Kidney (tissue), 14 donors: Measurements from ENCODE around the gene TNS3. TPM values are rescaled to one million over a fixed set of nuclear protein-coding genes. Genes with fewer than 3 reads are reported as not detected.
A peak's percentile ranks its signal among the peaks of the same experiment; 100 is the strongest.

Source experiments
- DNase-seq, 5 donors: peaks; one replicate each; pipeline ENCODE4 v3.0.0-alpha.2; 2013 to 2020
- FAIRE-seq: peaks from 2 replicates; lab custom pipeline; 2012; peaks lifted over from hg19 to GRCh38; lab: Jason Lieb, UNC
- H3K27ac ChIP-seq, 2 donors: one replicate each; pipeline ENCODE4 v1.7.0; 2013; ENCODE audit warnings: low read depth in 2 of 2, low read length in 2 of 2, inconsistent platforms in 1 of 2
- H3K27me3 ChIP-seq: one replicate; pipeline ENCODE4 v1.7.1; 2013; ENCODE audit warnings: low read length, inconsistent platforms; ENCODE audit not compliant: control insufficient read depth, insufficient read depth
- H3K36me3 ChIP-seq, 3 donors: one replicate each; pipeline versions ENCODE4 v1.7.0 to v1.7.1; 2013; ENCODE audit warnings: low read length in 3 of 3, control low read depth in 1 of 3, inconsistent platforms in 1 of 3; ENCODE audit not compliant: insufficient read depth in 3 of 3, control insufficient read depth in 2 of 3
- H3K4me1 ChIP-seq, 3 donors: one replicate each; pipeline versions ENCODE4 v1.7.0 to v1.7.1; 2013; ENCODE audit warnings: low read length in 3 of 3, inconsistent platforms in 1 of 3, low read depth in 1 of 3; ENCODE audit not compliant: control insufficient read depth in 2 of 3, insufficient read depth in 2 of 3
- H3K4me3 ChIP-seq, 3 donors: one replicate each; pipeline versions ENCODE4 v1.7.0 to v1.8.1; 2013; ENCODE audit warnings: low read length in 3 of 3, control low read depth in 1 of 3, inconsistent platforms in 1 of 3
- H3K9ac ChIP-seq, 3 donors: one replicate each; pipeline versions ENCODE4 v1.7.0 to v1.7.1; 2013; ENCODE audit warnings: low read length in 3 of 3, control low read depth in 1 of 3, inconsistent platforms in 1 of 3
- H3K9me3 ChIP-seq, 3 donors: one replicate each; pipeline versions ENCODE4 v1.7.0 to v1.7.1; 2013; ENCODE audit warnings: low read length in 3 of 3, control low read depth in 1 of 3, inconsistent platforms in 1 of 3; ENCODE audit not compliant: control insufficient read depth in 2 of 3, insufficient read depth in 1 of 3
- intact Hi-C: fragments of 100-400 bp; cut with DNase I; formaldehyde crosslinking; loops from one replicate; pipeline ENCODE4 v1.11.1; 2022
- polyA plus RNA-seq: library from polyadenylated mRNA; stranded (reverse); fragments of 350-450 nt; fragmentation: Illumina TruSeq; extraction: RNeasy Lipid Tissue Mini Kit (QIAGEN cat#74804); gene quantifications from one replicate; pipeline ENCODE4 v1.2.3, GENCODE V29; 2014; ENCODE audit warnings: low read depth, low replicate concordance; ENCODE audit not compliant: insufficient read depth
- total RNA-seq: library from RNA; stranded (reverse); fragmentation: NEBNext Ultra II Directional; extraction: Animal tissue kit (Norgen Biotek cat#: 25700); gene quantifications from one replicate; pipeline ENCODE4 v1.2.1, GENCODE V29; 2021
- TF ChIP-seq, protein P1 (sequence below): IDR thresholded peaks from 3 replicates; pipeline ENCODE4 v1.5.1; 2012; ENCODE audit warnings: mild to moderate bottlenecking, moderate library complexity, borderline replicate concordance; ENCODE audit not compliant: insufficient read depth; ENCODE audit errors: extremely low read depth
- donor health status: control.
- donor health status: control.
- donor health status: control.
- donor health status: control.
- donor health status: control.
- donor health status: DM: yes; HTN: yes; CAD: no.
- donor health status: Normal renal cell carcinoma (clear cell type).

Gene TNS3
- total and polyA plus RNA-seq, 2 donors from 2014 or later = 38.4 to 198 TPM

DNA sequence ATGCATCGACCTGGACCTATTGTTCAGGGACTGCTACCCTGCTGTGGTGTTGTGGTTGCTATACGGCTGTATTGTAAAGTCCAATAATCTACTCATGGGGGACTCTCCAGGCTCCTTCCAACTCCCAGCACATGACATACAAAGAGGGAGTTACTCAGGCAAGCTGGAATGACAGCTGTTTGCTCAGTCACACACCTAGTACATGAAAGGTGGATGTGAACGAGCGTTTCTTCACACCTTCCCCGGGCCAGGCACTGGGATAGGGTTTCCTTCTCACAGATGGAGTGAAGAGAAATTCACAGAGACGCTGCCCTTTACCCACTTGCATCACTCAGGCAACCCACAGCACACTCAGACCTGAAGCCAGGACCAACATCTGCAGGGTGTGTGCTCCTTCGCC lies 215.7 kb downstream of the TNS3 start:
- peaks cover 0 to 10% (median 8%) of the 10 kb centered on the region in 3 donors for H3K4me1 ChIP-seq
- H3K4me3 ChIP-seq = no peak overlapping the region
- intact Hi-C loops = no loop called here
- FAIRE-seq (no peak), DNase-seq (no peak)
- H3K9ac ChIP-seq = no peak overlapping the region
- TF ChIP-seq, protein P1, sequence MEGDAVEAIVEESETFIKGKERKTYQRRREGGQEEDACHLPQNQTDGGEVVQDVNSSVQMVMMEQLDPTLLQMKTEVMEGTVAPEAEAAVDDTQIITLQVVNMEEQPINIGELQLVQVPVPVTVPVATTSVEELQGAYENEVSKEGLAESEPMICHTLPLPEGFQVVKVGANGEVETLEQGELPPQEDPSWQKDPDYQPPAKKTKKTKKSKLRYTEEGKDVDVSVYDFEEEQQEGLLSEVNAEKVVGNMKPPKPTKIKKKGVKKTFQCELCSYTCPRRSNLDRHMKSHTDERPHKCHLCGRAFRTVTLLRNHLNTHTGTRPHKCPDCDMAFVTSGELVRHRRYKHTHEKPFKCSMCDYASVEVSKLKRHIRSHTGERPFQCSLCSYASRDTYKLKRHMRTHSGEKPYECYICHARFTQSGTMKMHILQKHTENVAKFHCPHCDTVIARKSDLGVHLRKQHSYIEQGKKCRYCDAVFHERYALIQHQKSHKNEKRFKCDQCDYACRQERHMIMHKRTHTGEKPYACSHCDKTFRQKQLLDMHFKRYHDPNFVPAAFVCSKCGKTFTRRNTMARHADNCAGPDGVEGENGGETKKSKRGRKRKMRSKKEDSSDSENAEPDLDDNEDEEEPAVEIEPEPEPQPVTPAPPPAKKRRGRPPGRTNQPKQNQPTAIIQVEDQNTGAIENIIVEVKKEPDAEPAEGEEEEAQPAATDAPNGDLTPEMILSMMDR = no peak
- no peak overlapping the region for H3K27ac ChIP-seq
- H3K27me3 ChIP-seq = no peaks in the 10 kb centered on the region
- peaks cover 0 to 2% (median 0%) of the 10 kb centered on the region in 3 donors for H3K9me3 ChIP-seq
- H3K36me3 ChIP-seq = peaks cover 11 to 38% (median 34%) of the 10 kb centered on the region in 3 donors

DNA sequence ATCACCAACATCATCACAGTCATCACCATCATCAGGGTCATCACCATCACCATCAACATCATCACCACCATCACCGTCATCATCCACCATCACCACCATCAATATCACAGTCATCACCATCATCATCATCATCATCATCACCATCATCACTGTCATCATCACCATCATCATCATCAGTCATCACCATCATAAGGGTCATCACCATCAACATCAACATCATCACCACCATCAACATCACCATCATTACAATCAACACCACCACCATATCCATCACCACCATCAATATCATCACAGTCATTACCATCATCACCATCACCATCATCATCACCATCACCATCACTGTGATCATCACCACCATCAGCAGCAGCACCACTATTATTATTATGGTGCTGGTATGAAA lies 218.9 kb downstream of the TNS3 start:
- no peak for DNase-seq
- no peak for FAIRE-seq
- no peak overlapping the region for H3K4me3 ChIP-seq
- intact Hi-C loops = no loop called here
- TF ChIP-seq, protein P1 = no peak
- H3K9ac ChIP-seq = no peak overlapping the region
- H3K36me3 ChIP-seq = peaks cover 7 to 28% (median 25%) of the 10 kb centered on the region in 3 donors
- H3K9me3 ChIP-seq = peaks cover 0 to 2% (median 0%) of the 10 kb centered on the region in 3 donors
- no peaks in the 10 kb centered on the region for H3K27me3 ChIP-seq
- no peak overlapping the region for H3K27ac ChIP-seq
- no peaks in the 10 kb centered on the region for H3K4me1 ChIP-seq

DNA sequence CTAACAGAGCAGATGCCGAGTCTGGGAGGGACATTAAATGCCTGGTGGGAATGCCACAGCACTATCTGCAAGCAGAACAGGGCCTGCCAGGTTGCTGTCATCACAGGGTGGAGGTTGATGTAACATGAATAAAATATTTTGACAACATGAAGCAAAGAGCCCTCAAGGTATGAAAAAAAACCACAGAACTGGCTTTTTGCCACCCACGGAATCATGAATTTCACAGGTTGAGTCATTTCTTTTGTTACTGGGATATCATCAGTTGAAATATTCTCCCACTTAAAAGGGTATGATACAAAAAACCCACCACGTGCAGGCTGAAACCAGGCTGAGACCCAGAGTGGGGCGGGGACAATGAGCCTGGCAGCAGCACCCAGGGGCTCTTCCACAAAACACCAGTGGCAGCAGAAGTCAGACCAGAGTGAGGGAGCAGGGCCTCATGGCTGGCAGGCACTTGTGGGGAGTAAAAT lies 220.1 kb downstream of the TNS3 start:
- H3K4me1 ChIP-seq = peaks cover 0 to 3% (median 3%) of the 10 kb centered on the region in 3 donors
- TF ChIP-seq, protein P1 = no peak
- no peak overlapping the region for H3K4me3 ChIP-seq
- no peaks in the 10 kb centered on the region for H3K27me3 ChIP-seq
- no peak overlapping the region for H3K9ac ChIP-seq
- H3K9me3 ChIP-seq = peaks cover 0 to 2% (median 0%) of the 10 kb centered on the region in 3 donors
- peaks cover 4 to 18% (median 16%) of the 10 kb centered on the region in 3 donors for H3K36me3 ChIP-seq
- DNase-seq (peak in 1 of 5 donors; percentile 18), FAIRE-seq (no peak)
- intact Hi-C loops = no loop called here
- no peak overlapping the region for H3K27ac ChIP-seq
